ENCODE data around the gene TTI1. TPM values are rescaled to one million over a fixed set of nuclear protein-coding genes. Genes with fewer than 3 reads are reported as not detected.

Gene TTI1
- total RNA-seq, 1 donor = 14.8 TPM

GRCh38 chr20:38007526-38007925 is 25.7 kb downstream of the TTI1 start:
- no peak overlapping the region for H3K4me2 ChIP-seq (ENCODE audit: insufficient read depth, low read length)
- peaks cover 13% of the 10 kb centered on the region for H3K36me3 ChIP-seq (ENCODE audit: insufficient read depth, low read length)
- H4K20me1 ChIP-seq (ENCODE audit: insufficient read depth, low read length) = no peaks in the 10 kb centered on the region
- TF ChIP-seq CTCF (IDR thresholded peaks at IDR 0.05; ENCODE audit: extremely low read depth, low read depth, low read length) = no peak
- no peak overlapping the region for H3K4me3 ChIP-seq (ENCODE audit: insufficient read depth, low read length)
- no peak overlapping the region for H3K27ac ChIP-seq (ENCODE audit: low read depth, low read length)
- no peaks in the 10 kb centered on the region for H3K9me3 ChIP-seq (ENCODE audit: low read depth, low read length)
- no peak overlapping the region for H2AFZ ChIP-seq (ENCODE audit: low read length)
- peaks cover under 1% of the 10 kb centered on the region for H3K4me1 ChIP-seq (ENCODE audit: insufficient read depth, low read length)
- peaks cover 6% of the 10 kb centered on the region for H3K79me2 ChIP-seq (ENCODE audit: insufficient read depth, low read length)
- no peak for DNase-seq (ENCODE audit: insufficient read length, low spot score, missing footprints)
- H3K27me3 ChIP-seq (ENCODE audit: insufficient read depth, low read length) = no peaks in the 10 kb centered on the region

GRCh38 chr20:38005903-38006302 is 27.4 kb downstream of the TTI1 start:
- Histone ChIP-seq H3K4me3 (ENCODE audit: insufficient read depth, low read length) (no peak overlapping the region), H3K4me1 (ENCODE audit: insufficient read depth, low read length) (peaks cover 17% of the 10 kb centered on the region), H3K79me2 (ENCODE audit: insufficient read depth, low read length) (peaks cover 6% of the 10 kb centered on the region), H3K4me2 (ENCODE audit: insufficient read depth, low read length) (no peak overlapping the region), H4K20me1 (ENCODE audit: insufficient read depth, low read length) (peaks cover 3% of the 10 kb centered on the region), H3K27me3 (ENCODE audit: insufficient read depth, low read length) (no peaks in the 10 kb centered on the region), H3K27ac (ENCODE audit: low read depth, low read length) (no peak overlapping the region), H2AFZ (ENCODE audit: low read length) (no peak overlapping the region), H3K36me3 (ENCODE audit: insufficient read depth, low read length) (no peaks in the 10 kb centered on the region), H3K9me3 (ENCODE audit: low read depth, low read length) (no peaks in the 10 kb centered on the region)
- no peak for TF ChIP-seq CTCF (IDR thresholded peaks at IDR 0.05; ENCODE audit: extremely low read depth, low read depth, low read length)
- DNase-seq (ENCODE audit: insufficient read length, low spot score, missing footprints) = no peak

- Histone ChIP-seq H3K27me3 (ENCODE audit: insufficient read depth, low read length) (no peaks in the 10 kb centered on the region), H3K36me3 (ENCODE audit: insufficient read depth, low read length) (peaks cover under 1% of the 10 kb centered on the region), H4K20me1 (ENCODE audit: insufficient read depth, low read length) (peaks cover 3% of the 10 kb centered on the region), H3K9me3 (ENCODE audit: low read depth, low read length) (no peaks in the 10 kb centered on the region), H3K79me2 (ENCODE audit: insufficient read depth, low read length) (no peaks in the 10 kb centered on the region), H3K4me2 (ENCODE audit: insufficient read depth, low read length) (no peak overlapping the region), H2AFZ (ENCODE audit: low read length) (no peak overlapping the region), H3K4me1 (ENCODE audit: insufficient read depth, low read length) (peaks cover 17% of the 10 kb centered on the region), H3K4me3 (ENCODE audit: insufficient read depth, low read length) (no peak overlapping the region), H3K27ac (ENCODE audit: low read depth, low read length) (no peak overlapping the region)
- no peak for DNase-seq (ENCODE audit: insufficient read length, low spot score, missing footprints)
- TF ChIP-seq CTCF (IDR thresholded peaks at IDR 0.05; ENCODE audit: extremely low read depth, low read depth, low read length) = no peak
Measured at GRCh38 chr20:38004416-38004815, 28.8 kb downstream of the TTI1 start.

- peak overlapping the region; percentile 69 for H3K27ac ChIP-seq (ENCODE audit: low read depth, low read length)
- H3K79me2 ChIP-seq (ENCODE audit: insufficient read depth, low read length) = no peaks in the 10 kb centered on the region
- peaks cover 17% of the 10 kb centered on the region for H3K36me3 ChIP-seq (ENCODE audit: insufficient read depth, low read length)
- H2AFZ ChIP-seq (ENCODE audit: low read length) = no peak overlapping the region
- no peak for TF ChIP-seq CTCF (IDR thresholded peaks at IDR 0.05; ENCODE audit: extremely low read depth, low read depth, low read length)
- H3K9me3 ChIP-seq (ENCODE audit: low read depth, low read length) = no peaks in the 10 kb centered on the region
- no peak overlapping the region for H3K4me2 ChIP-seq (ENCODE audit: insufficient read depth, low read length)
- no peak for DNase-seq (ENCODE audit: insufficient read length, low spot score, missing footprints)
- no peak overlapping the region for H3K4me3 ChIP-seq (ENCODE audit: insufficient read depth, low read length)
- H3K27me3 ChIP-seq (ENCODE audit: insufficient read depth, low read length) = no peaks in the 10 kb centered on the region
- peaks cover 3% of the 10 kb centered on the region for H4K20me1 ChIP-seq (ENCODE audit: insufficient read depth, low read length)
- H3K4me1 ChIP-seq (ENCODE audit: insufficient read depth, low read length) = peaks cover 17% of the 10 kb centered on the region
Measured at GRCh38 chr20:38002422-38002821, 30.8 kb downstream of the TTI1 start.

Data from osteoblast (primary cell).